ENCODE measurements around the gene SLU7.

Gene SLU7

DNA sequence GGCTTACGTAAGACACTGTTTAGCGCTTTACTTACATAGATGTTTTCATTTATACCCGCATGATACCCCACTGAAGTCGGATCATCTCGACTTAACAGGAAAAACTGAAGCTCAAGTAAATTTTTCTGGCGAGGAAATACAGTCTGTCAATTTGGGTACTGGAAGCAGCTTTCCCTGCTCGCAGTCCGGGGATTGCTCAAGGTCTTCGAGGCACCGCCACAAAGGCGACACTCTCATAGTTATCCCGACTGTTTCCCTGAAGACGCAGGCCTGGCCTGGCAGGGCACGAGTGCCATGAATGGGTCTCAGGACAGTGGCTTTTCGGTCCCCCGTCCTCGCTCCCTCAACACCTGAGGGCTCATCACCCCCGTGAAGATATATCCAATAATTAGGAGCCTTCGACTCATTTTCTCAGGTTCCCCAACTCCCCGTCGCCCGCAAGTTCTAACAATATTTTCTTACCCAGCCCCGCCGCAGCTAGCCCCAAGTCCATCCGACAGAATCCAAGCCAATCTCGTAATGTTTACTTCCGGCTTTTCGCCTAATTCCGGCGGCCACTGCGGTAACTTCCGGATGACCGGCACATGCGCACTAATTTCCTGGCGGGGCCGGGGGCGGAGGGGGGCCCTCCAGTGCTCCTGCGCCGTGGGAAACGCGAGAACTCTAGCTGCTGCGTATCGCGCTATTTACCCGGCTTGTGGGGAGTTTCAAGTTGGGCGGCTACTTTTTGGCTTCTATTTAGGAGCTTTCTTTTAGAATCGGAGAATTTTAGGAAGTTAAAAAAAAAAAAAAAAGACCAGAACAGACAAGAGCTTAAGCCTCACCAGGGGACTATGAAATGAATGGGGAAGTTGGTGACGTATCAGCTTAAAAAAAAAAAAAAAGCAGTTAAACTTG, at the start of gene SLU7:
TSS of gene SLU7 (minus strand) at position 521 of the 897 bp plus-strand sequence. CDS start 3,787 bp downstream, outside the sequence.
- DNase-seq (ENCODE audit: low read depth, low spot score), result peak; percentile 86

- DNase-seq (ENCODE audit: low read depth, low spot score), result no peak
Observed at GRCh38 chr5:160468363-160468975, 49.6 kb upstream of the SLU7 start.

- peak; percentile 69 for DNase-seq (ENCODE audit: low read depth, low spot score)
Observed at GRCh38 chr5:160467555-160468362, 48.9 kb upstream of the SLU7 start.

GRCh38 chr5:160466889-160467554, 48.1 kb upstream of the SLU7 start:
- DNase-seq (ENCODE audit: low read depth, low spot score), result no peak

GRCh38 chr5:160466116-160466515, 47.2 kb upstream of the SLU7 start:
- no peak for DNase-seq (ENCODE audit: low read depth, low spot score)

DNA sequence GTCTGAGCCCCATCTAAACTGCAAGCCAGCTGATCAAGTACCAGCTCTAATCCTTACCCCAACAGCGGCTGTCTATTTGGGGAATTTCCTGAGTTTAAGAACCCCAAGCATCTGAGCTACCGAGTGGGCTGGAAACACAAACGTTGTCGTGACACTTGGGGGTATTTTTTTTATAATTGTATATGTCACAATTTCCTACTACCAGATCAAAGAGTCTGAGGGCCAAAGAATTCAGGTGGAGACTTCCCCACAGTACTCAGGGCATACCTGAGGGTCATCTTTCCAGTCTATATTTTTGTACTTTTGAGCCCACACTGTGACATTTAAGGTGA, 45.6 kb upstream of the SLU7 start:
- DNase-seq (ENCODE audit: low read depth, low spot score), result no peak

DNA sequence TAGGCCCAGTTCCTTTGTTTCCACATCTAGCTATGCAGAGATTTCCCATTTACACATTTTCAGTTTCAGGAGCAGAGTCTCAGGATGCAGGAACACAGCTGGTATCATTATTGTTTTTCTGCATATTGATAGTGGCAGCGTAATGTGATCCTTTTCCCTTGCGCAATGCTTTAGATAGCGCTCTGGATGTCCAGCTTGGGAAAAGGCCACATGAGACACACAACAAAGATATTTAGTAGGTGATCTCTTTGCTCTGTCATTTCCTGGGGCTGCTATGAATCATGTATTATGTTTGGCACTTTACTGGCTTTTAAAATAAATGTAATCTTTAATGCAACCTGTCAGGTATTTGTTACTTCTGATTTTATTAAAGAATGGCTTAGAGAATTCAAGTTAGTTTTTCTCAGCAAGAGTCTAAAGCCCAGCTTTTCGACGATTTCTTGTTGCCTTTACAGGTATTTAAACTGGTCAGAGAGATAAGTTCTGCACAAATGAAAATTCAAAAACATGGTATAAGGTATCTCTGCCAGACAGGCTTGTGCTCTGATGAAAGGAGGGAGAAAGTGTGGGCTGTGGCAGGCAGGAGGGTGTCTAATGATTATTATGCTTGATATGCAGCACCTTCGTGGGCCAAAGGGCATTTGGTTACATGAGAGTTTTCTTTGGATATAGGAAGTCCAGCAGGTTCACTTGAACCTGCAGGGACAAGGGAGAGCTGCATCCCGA, 45.0 kb upstream of the SLU7 start:
- no peak for DNase-seq (ENCODE audit: low read depth, low spot score)

DNA sequence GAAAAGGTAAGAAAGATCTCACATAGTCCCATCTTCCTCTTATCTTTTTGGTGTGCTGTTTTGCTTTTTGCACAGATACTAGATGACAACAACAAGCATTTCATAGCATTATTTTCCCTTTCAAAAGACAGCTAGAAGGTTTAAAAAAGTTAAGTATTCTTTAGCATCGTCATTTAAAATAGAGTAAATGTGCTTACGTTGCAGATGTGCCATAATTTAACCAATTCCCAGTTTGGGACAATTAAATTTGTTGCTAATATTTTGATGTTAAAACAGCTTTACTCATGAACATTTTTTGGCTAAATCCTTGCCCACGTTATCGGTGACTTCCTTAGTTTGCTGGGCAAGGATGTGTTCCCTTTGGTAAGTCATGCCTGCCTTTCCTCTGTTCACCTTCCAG, 44.3 kb upstream of the SLU7 start:
- DNase-seq (ENCODE audit: low read depth, low spot score), result no peak

GRCh38 chr5:160462167-160462566, 43.3 kb upstream of the SLU7 start:
- no peak for DNase-seq (ENCODE audit: low read depth, low spot score)

- no peak for DNase-seq (ENCODE audit: low read depth, low spot score)
Observed at GRCh38 chr5:160461378-160461777, 42.5 kb upstream of the SLU7 start.

DNA sequence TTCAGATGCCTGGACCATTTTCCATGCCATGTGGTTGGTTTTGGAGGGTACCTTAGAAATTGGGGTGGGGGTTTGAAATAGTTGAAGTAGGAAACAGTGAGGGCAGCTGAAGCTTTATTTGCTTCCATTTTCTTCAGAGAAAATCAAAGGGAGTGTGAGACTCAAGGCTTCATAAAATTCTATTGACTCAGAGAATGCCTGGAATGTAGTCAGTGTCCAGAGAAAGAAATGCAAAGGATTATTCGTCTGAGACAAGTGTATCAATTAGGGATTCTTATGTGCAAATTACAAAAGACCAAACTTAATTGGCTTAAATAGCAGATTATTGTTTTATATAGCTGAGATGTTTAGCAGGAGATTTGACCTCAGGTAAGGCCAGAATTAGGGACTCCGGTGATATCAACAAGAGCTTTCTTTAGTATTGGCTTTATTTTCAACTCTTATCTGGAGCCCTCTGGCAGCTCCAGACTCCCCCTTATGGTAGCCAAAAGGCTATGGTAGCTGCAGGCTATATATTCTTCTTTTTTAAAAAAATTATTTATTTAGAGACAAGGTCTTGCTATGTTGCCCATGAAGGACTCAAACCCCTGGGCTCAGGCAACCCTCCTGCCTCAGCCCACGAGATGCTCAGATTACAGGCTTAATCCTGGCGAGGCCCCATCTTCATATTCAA, 41.6 kb upstream of the SLU7 start:
- DNase-seq (ENCODE audit: low read depth, low spot score), result no peak

GRCh38 chr5:160458806-160459800, 40.2 kb upstream of the SLU7 start:
- no peak for DNase-seq (ENCODE audit: low read depth, low spot score)

- DNase-seq (ENCODE audit: low read depth, low spot score), result no peak
Observed at GRCh38 chr5:160457252-160457651, 38.4 kb upstream of the SLU7 start.

DNA sequence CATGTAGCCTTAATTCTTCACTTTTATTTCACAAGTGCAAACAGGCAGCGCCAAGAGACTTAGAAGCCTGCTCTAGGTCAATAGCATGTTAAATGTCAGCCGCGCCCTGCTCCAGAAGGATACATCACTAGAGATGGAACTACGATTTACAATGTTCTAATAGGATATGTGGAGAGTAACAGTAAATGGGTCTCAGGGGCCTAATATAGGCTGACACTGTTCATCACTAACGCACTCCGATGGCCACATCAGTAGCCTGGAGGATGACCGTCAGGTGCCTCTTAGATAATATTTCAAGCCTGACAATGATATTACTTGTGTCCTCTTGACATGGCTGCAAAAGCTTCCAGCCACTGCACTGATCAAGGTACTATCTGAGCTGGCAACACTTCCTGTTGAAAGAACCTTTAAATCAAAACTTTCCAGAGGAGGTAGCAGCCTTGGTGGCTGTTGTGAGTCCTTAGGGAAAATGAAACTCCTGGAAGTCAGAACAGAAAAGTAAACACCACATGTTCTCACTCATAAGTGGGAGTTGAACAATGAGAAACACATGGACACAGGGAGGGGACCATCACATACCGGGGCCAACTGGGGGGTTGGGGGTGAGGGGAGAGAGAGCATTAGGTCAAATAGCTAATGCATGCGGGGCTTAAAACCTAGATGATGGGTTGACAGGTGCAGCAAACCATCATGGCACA, 37.7 kb upstream of the SLU7 start:
- DNase-seq (ENCODE audit: low read depth, low spot score), result no peak

GRCh38 chr5:160455600-160455999, 36.7 kb upstream of the SLU7 start:
- no peak for DNase-seq (ENCODE audit: low read depth, low spot score)

DNA sequence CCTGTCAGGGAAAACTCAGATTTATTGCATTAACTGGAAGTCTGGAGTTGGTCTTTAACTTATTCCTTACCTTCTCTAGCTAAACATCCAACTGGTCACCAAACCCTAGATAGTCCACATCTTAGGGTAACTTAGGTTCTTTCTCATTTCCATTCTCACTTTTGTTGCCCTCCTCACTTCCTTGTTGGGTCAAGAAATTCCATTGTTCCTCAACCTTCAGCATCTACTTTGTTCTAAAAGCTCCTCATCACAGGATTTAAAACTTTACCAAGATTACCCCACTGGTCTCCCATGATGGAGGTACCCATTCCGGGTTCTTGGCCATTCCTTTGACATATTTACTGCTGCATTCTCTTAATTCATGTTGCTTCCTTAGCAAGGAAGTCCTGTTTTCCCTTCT, 34.9 kb upstream of the SLU7 start:
- no peak for DNase-seq (ENCODE audit: low read depth, low spot score)

DNA sequence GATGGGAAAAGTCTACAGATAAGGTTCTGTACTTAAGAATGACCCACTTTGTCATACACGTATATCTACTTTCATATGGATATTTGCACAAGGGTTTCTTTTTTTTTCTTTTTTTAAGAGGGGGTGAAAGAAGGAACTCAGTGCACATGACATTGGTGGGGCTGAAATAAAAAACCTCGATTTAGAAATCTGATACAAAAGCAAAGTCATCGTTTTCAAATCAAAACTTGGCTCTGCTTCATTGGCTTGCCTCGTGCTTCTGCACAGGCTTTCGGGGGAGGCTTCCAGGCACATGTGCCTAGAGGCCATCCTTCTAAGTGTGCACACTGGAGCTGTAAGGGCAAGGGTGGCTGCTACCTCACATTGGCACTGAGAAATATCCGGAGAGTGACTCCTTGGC, 33.9 kb upstream of the SLU7 start:
- no peak for DNase-seq (ENCODE audit: low read depth, low spot score)

GRCh38 chr5:160452036-160452435, 33.2 kb upstream of the SLU7 start:
- DNase-seq (ENCODE audit: low read depth, low spot score), result no peak

GRCh38 chr5:160451281-160451680, 32.4 kb upstream of the SLU7 start:
- no peak for DNase-seq (ENCODE audit: low read depth, low spot score)

Data from activated CD4-positive, CD25-positive, alpha-beta regulatory T cell treated with anti-CD3 and anti-CD28 coated beads, Interleukin-2, amount 50 U/mL, for 16 hours (primary cell).